Measurements from ENCODE around the gene CD7.

GRCh38 chr17:82325286-82326180, 8.1 kb upstream of the CD7 start:
- TF ChIP-seq CTCF (IDR thresholded peaks at IDR 0.05; ENCODE audit: low read depth, low read length, poor library complexity, severe bottlenecking) (no peak), EZH2phosphoT487 (IDR thresholded peaks at IDR 0.05; ENCODE audit: borderline replicate concordance, low read length) (no peak)

Measured in DOHH2 (cell line).